ENCODE data around the gene AREL1.

Gene AREL1

GRCh38 chr14:74638066-74638465 is 74.8 kb downstream of the AREL1 start:
- H3K79me2 ChIP-seq (ENCODE audit: control insufficient read depth, insufficient read depth, low read length, poor library complexity) = no peaks in the 10 kb centered on the region
- H3K18ac ChIP-seq (ENCODE audit: low read length) = no peak overlapping the region
- peaks cover 3 to 5% of the 10 kb centered on the region in 2 experiments for H3K4me1 ChIP-seq (ENCODE audit: control insufficient read depth in 1 of 2, insufficient read depth in 2 of 2, low read length in 2 of 2)
- no peak overlapping the region for H4K12ac ChIP-seq (ENCODE audit: low read depth, low read length)
- DNase-seq = no peak
- no peaks in the 10 kb centered on the region for H3K36me3 ChIP-seq (ENCODE audit: control insufficient read depth in 1 of 2, insufficient read depth in 2 of 2, low read length in 2 of 2)
- no peak overlapping the region for H3K4me3 ChIP-seq (ENCODE audit: low read depth, low read length)
- no peak overlapping the region for H4K8ac ChIP-seq (ENCODE audit: low read depth, low read length)
- H2AK5ac ChIP-seq (ENCODE audit: low read length) = no peak overlapping the region
- H3K9ac ChIP-seq (ENCODE audit: low read length) = no peak overlapping the region
- no peak overlapping the region for H3K4me2 ChIP-seq (ENCODE audit: low read length)
- H3K79me1 ChIP-seq (ENCODE audit: low read length) = no peaks in the 10 kb centered on the region
- no peak overlapping the region for H2BK12ac ChIP-seq (ENCODE audit: low read length)
- no peaks in the 10 kb centered on the region for H3K27me3 ChIP-seq (ENCODE audit: insufficient read depth, low read length)
- H3K14ac ChIP-seq (ENCODE audit: low read length) = no peak overlapping the region
- no peaks in the 10 kb centered on the region for H3K9me3 ChIP-seq (ENCODE audit: insufficient read depth, low read depth, low read length)
- no peak overlapping the region for H3K23ac ChIP-seq (ENCODE audit: low read length)
- no peak overlapping the region for H4K91ac ChIP-seq (ENCODE audit: low read depth, low read length)
- no peak overlapping the region for H3K27ac ChIP-seq (ENCODE audit: low read depth, low read length)
- H2AFZ ChIP-seq (ENCODE audit: insufficient read depth, low read length, poor library complexity) = no peak overlapping the region
- H2BK120ac ChIP-seq (ENCODE audit: insufficient read depth, low read length, poor library complexity) = no peak overlapping the region
- no CpG with 5 or more reads among the region's 7 CpGs for WGBS (ENCODE audit: extremely low coverage, insufficient coverage, insufficient read length)
- no peak overlapping the region for H3K4ac ChIP-seq (ENCODE audit: low read depth, low read length)
- H2BK5ac ChIP-seq (ENCODE audit: low read depth, low read length, poor library complexity) = no peak overlapping the region

- Histone ChIP-seq H3K4me2 (ENCODE audit: low read length) (no peak overlapping the region), H3K9ac (ENCODE audit: low read length) (no peak overlapping the region), H3K23ac (ENCODE audit: low read length) (no peak overlapping the region), H3K79me1 (ENCODE audit: low read length) (no peaks in the 10 kb centered on the region), H4K91ac (ENCODE audit: low read depth, low read length) (no peak overlapping the region), H4K12ac (ENCODE audit: low read depth, low read length) (no peak overlapping the region), H2AK5ac (ENCODE audit: low read length) (no peak overlapping the region), H3K79me2 (ENCODE audit: control insufficient read depth, insufficient read depth, low read length, poor library complexity) (no peaks in the 10 kb centered on the region), H2BK5ac (ENCODE audit: low read depth, low read length, poor library complexity) (no peak overlapping the region), H3K4me3 (ENCODE audit: low read depth, low read length) (no peak overlapping the region), H3K27ac (ENCODE audit: low read depth, low read length) (no peak overlapping the region), H3K4me1 (ENCODE audit: control insufficient read depth in 1 of 2, insufficient read depth in 2 of 2, low read length in 2 of 2) (peaks cover 3 to 6% of the 10 kb centered on the region in 2 experiments), H3K27me3 (ENCODE audit: insufficient read depth, low read length) (no peaks in the 10 kb centered on the region), H2BK12ac (ENCODE audit: low read length) (no peak overlapping the region), H3K14ac (ENCODE audit: low read length) (no peak overlapping the region), H3K4ac (ENCODE audit: low read depth, low read length) (no peak overlapping the region), H3K36me3 (ENCODE audit: control insufficient read depth in 1 of 2, insufficient read depth in 2 of 2, low read length in 2 of 2) (no peaks in the 10 kb centered on the region), H4K8ac (ENCODE audit: low read depth, low read length) (no peak overlapping the region), H2AFZ (ENCODE audit: insufficient read depth, low read length, poor library complexity) (no peak overlapping the region), H3K9me3 (ENCODE audit: insufficient read depth, low read depth, low read length) (no peaks in the 10 kb centered on the region), H2BK120ac (ENCODE audit: insufficient read depth, low read length, poor library complexity) (no peak overlapping the region), H3K18ac (ENCODE audit: low read length) (no peak overlapping the region)
- WGBS (ENCODE audit: extremely low coverage, insufficient coverage, insufficient read length) = no CpG with 5 or more reads among the region's 3 CpGs
- DNase-seq = no peak
Measured at GRCh38 chr14:74637178-74637550, 75.7 kb downstream of the AREL1 start.

GRCh38 chr14:74636424-74637177 is 76.3 kb downstream of the AREL1 start:
- H4K12ac ChIP-seq (ENCODE audit: low read depth, low read length) = no peak overlapping the region
- H2BK120ac ChIP-seq (ENCODE audit: insufficient read depth, low read length, poor library complexity) = no peak overlapping the region
- H3K79me1 ChIP-seq (ENCODE audit: low read length) = no peaks in the 10 kb centered on the region
- no peak overlapping the region for H3K23ac ChIP-seq (ENCODE audit: low read length)
- no peak overlapping the region for H3K9ac ChIP-seq (ENCODE audit: low read length)
- WGBS (ENCODE audit: extremely low coverage, insufficient coverage, insufficient read length) = no CpG with 5 or more reads among the region's 10 CpGs
- H3K14ac ChIP-seq (ENCODE audit: low read length) = no peak overlapping the region
- peaks cover 6 to 11% of the 10 kb centered on the region in 2 experiments for H3K4me1 ChIP-seq (ENCODE audit: control insufficient read depth in 1 of 2, insufficient read depth in 2 of 2, low read length in 2 of 2)
- H2AFZ ChIP-seq (ENCODE audit: insufficient read depth, low read length, poor library complexity) = no peak overlapping the region
- H2BK5ac ChIP-seq (ENCODE audit: low read depth, low read length, poor library complexity) = no peak overlapping the region
- no peak overlapping the region for H3K27ac ChIP-seq (ENCODE audit: low read depth, low read length)
- no peak overlapping the region for H2BK12ac ChIP-seq (ENCODE audit: low read length)
- H2AK5ac ChIP-seq (ENCODE audit: low read length) = no peak overlapping the region
- no peaks in the 10 kb centered on the region for H3K79me2 ChIP-seq (ENCODE audit: control insufficient read depth, insufficient read depth, low read length, poor library complexity)
- H3K36me3 ChIP-seq (ENCODE audit: control insufficient read depth in 1 of 2, insufficient read depth in 2 of 2, low read length in 2 of 2) = no peaks in the 10 kb centered on the region
- H3K4me2 ChIP-seq (ENCODE audit: low read length) = no peak overlapping the region
- H3K27me3 ChIP-seq (ENCODE audit: insufficient read depth, low read length) = no peaks in the 10 kb centered on the region
- H3K9me3 ChIP-seq (ENCODE audit: insufficient read depth, low read depth, low read length) = no peaks in the 10 kb centered on the region
- no peak overlapping the region for H4K8ac ChIP-seq (ENCODE audit: low read depth, low read length)
- H3K4me3 ChIP-seq (ENCODE audit: low read depth, low read length) = no peak overlapping the region
- no peak for DNase-seq
- H4K91ac ChIP-seq (ENCODE audit: low read depth, low read length) = no peak overlapping the region
- no peak overlapping the region for H3K4ac ChIP-seq (ENCODE audit: low read depth, low read length)
- H3K18ac ChIP-seq (ENCODE audit: low read length) = no peak overlapping the region

GRCh38 chr14:74635847-74636246 is 77.0 kb downstream of the AREL1 start:
- no peak overlapping the region for H3K27ac ChIP-seq (ENCODE audit: low read depth, low read length)
- H4K12ac ChIP-seq (ENCODE audit: low read depth, low read length) = no peak overlapping the region
- H3K36me3 ChIP-seq (ENCODE audit: control insufficient read depth in 1 of 2, insufficient read depth in 2 of 2, low read length in 2 of 2) = no peaks in the 10 kb centered on the region
- H3K79me1 ChIP-seq (ENCODE audit: low read length) = peaks cover 2% of the 10 kb centered on the region
- H3K4me2 ChIP-seq (ENCODE audit: low read length) = no peak overlapping the region
- no peak overlapping the region for H4K8ac ChIP-seq (ENCODE audit: low read depth, low read length)
- no peak overlapping the region for H2BK120ac ChIP-seq (ENCODE audit: insufficient read depth, low read length, poor library complexity)
- H3K23ac ChIP-seq (ENCODE audit: low read length) = no peak overlapping the region
- no peaks in the 10 kb centered on the region for H3K9me3 ChIP-seq (ENCODE audit: insufficient read depth, low read depth, low read length)
- H2BK12ac ChIP-seq (ENCODE audit: low read length) = no peak overlapping the region
- H3K27me3 ChIP-seq (ENCODE audit: insufficient read depth, low read length) = no peaks in the 10 kb centered on the region
- peaks cover 11 to 19% of the 10 kb centered on the region in 2 experiments for H3K4me1 ChIP-seq (ENCODE audit: control insufficient read depth in 1 of 2, insufficient read depth in 2 of 2, low read length in 2 of 2)
- no peaks in the 10 kb centered on the region for H3K79me2 ChIP-seq (ENCODE audit: control insufficient read depth, insufficient read depth, low read length, poor library complexity)
- H3K4ac ChIP-seq (ENCODE audit: low read depth, low read length) = no peak overlapping the region
- no peak overlapping the region for H3K4me3 ChIP-seq (ENCODE audit: low read depth, low read length)
- H3K14ac ChIP-seq (ENCODE audit: low read length) = no peak overlapping the region
- WGBS (ENCODE audit: extremely low coverage, insufficient coverage, insufficient read length) = no CpG with 5 or more reads among the region's 3 CpGs
- H3K18ac ChIP-seq (ENCODE audit: low read length) = no peak overlapping the region
- no peak overlapping the region for H4K91ac ChIP-seq (ENCODE audit: low read depth, low read length)
- H2AK5ac ChIP-seq (ENCODE audit: low read length) = no peak overlapping the region
- H2AFZ ChIP-seq (ENCODE audit: insufficient read depth, low read length, poor library complexity) = no peak overlapping the region
- DNase-seq = peak in 1 of 2 donors; percentile 33
- H2BK5ac ChIP-seq (ENCODE audit: low read depth, low read length, poor library complexity) = no peak overlapping the region
- H3K9ac ChIP-seq (ENCODE audit: low read length) = no peak overlapping the region

All from trophoblast cell (in vitro differentiated cells and primary cell).